HG03060 (cell line): ENCODE data around the gene POLR2J.
A peak's percentile ranks its signal among the peaks of the same experiment; 100 is the strongest.
"Not testable (repeated sequence)": the region's sequence is repeated elsewhere in the genome, so short reads cannot be mapped to it uniquely, and the experiment has no call there.

Experiments used
- ATAC-seq: cut with Tn5 transposase; IDR thresholded peaks from one replicate; pipeline ENCODE4 v1.9.1; 2021; ENCODE audit warnings: low read depth, moderate number of reproducible peaks; ENCODE audit not compliant: unreplicated experiment

The POLR2J gene

DNA sequence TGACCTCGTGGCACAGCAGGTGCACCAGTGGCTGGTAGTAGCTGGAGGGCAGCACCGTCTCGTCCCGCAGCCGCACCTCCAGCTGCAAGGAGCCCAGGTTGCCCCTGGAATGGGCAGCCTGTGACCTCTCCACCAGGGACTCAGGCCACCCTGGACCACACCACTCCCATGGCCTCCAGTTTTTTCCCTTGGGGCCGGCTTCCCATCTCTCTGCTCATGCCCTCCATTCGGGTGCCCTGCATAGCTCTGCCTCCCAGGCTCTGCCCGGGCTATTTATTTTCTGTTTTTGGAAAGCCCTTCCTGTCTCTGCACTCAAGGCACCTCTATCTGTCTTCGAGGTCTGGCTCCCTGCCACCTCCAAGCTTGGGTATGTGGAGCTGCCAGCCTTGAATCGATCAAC, 18.1 kb upstream of the POLR2J start:
- not testable (repeated sequence) for ATAC-seq

DNA sequence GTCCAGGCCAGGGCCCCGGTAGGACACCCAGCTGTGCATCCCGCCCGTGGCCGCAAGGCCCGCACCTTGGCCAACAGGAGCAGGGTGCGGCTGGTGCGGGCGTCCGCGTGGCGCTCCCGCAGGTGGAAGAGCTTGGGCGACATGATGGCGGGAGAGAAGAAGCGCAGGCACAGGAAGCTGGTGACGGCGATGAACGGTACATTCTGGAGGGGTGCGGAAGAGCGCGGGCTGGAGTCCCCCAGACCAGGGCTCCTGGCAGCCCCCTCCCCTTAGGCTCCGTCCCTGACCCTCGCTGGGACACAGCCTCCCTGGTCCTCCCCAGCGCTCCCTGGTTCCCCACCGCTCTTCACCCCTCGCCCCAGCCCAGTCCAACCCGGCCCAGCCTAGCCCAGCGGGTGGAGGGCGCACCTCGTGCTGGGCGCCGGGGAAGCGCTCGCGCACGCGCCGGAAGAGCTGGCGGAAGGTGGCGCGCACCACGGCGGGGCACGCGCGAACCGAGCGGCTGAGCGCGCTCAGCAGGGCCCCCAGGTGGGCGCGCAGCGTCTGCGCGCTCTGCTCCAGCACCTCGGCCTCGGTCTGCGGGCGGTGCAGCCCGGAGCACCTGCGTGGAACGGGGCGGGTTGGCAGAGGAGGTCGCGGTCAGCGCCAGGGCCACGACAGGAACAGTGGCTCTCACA, 15.9 kb upstream of the POLR2J start:
- ATAC-seq: not testable (repeated sequence)

GRCh38 chr7:102494026-102494425, 15.3 kb upstream of the POLR2J start:
- not testable (repeated sequence) for ATAC-seq

GRCh38 chr7:102493220-102493935, 14.7 kb upstream of the POLR2J start:
- not testable (repeated sequence) for ATAC-seq

DNA sequence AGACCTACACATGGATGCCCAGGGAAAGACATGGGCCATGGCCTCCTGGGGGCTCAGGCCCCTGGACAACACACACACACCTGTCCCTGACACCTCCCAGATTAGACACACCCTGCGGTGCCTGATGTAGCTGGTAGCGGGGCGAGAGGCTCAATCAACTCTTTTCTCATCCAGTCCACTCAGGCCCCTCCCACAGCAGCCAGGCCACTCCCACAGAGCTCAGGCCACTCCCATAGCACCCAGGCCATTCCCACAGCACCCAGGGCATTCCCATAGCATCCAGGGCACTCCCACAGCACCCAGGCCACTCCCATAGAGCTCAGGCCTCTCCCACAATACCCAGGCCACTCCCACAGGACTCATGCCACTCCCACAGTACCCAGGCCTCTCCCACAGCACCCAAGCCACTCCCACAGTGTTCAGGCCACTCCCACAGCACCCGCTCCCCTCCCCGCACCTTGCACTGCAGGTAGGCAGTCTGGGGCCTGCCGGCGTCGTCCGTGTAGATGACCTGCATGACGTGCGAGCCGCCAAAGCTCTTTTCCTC, 11.9 kb upstream of the POLR2J start:
- ATAC-seq: peak; percentile 34

DNA sequence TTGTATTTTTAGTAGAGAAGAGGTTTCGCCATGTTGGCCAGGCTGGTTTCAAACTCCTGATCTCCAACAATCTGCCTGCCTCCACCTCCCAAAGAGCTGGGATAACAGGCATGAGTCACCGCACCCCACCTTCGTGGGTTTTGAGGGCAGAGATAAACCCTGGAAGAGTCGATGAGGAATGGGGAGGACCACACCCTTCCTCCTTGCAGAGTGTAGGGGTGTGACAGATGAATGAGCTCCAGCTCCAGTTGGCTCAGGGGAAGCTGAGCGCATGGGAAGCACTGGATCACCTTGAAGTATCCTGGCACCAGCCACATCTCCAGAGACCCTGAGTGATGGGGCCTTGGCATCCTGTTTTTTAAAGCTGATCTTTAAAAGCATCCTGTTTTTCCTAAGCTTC, 5.6 kb upstream of the POLR2J start:
- ATAC-seq: not testable (repeated sequence)

GRCh38 chr7:102481962-102482361, 3.2 kb upstream of the POLR2J start:
- ATAC-seq: not testable (repeated sequence)

DNA sequence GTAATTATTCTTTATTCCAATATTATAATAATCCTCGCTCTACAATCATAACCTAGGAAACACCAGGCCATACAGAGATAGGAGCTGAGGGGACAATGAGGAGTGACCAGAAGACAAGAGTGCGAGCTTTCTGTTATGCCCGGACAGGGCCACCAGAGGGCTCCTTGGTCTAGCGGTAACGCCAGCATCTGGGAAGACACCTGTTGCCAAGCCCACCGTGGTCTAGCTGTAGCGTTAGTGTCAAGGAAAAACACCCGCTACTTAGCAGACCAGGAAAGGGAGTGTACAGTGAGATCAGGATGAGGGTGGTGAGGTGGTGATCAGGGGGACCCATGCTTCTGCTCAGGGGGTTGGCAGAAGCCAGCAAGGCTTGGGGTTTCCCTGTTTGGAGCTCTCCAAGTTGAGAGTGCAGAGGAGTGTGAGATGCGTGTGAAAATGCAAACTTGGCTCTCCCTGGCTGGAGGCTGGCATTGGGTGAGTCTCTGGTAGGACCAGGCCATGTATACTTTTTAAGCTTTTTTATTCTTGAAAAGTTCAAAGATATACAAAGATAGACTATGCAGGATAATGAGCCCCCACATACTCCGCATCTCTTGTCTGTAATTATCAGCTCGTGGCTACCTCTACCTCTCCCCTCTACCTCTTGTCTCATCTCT, 1.4 kb upstream of the POLR2J start:
- ATAC-seq: not testable (repeated sequence)

GRCh38 chr7:102479209-102479584, 475 bp upstream of the POLR2J start:
- ATAC-seq: peak; percentile 31

- not testable (repeated sequence) for ATAC-seq
These were observed 3.8 kb downstream of the POLR2J start for GRCh38 chr7:102474736-102475435.

DNA sequence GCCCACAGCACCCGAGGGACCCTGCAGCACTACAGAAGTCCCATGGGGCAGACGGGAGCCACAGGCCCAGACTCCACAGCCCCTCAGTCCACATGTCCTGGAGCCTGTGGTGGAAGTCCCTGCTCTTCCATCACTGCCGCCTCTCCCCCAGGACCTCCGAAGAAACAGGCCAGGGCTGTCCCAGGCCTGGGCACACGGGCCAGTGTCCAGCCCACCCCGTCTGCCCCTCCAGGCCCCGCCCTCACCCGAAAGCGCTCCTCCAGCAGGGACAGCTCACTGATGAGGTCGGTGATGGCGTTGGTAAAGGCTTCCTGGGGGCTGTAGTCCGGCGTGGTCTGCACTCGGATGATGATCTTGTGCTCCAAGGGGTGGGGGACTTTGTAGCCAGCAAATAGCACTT, 4.6 kb downstream of the POLR2J start:
- not testable (repeated sequence) for ATAC-seq

DNA sequence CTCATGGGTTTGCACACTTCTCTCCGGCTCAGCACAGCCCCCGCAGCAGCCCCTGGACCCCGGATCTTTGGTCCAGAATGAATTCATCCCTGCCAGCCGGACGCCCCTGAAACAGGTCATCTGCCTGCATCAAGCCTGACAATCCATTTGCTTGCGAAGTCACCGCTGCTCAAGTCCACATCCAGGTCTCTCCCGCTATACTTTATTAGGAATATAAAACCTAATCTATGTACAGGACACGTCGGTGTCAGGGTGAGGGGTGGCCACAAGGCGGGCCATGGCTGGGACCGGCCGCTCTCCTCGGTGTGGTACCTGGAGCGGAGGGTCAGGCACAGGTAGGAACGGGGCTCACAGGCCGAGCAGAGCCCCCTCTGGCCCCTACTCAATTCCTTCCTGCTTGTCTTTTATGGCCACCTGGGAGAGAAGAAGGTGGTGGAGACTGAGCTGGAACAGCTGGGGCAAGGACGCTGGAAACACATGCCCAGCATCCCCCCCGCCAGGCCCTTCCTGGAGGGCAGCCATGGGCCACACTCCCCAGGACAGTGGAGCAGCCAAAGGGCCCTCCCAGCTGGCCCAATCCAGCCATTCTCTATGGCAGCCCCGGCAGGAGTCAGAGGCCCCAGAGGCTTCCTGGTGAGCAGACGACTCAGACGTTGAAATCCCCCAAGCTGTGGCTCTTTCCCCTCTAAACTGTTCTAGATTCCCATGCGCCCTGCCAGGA, 5.3 kb downstream of the POLR2J start:
- ATAC-seq: no peak

GRCh38 chr7:102472126-102473041, 6.3 kb downstream of the POLR2J start:
- ATAC-seq: no peak

GRCh38 chr7:102471791-102472125, 7.0 kb downstream of the POLR2J start:
- no peak for ATAC-seq

GRCh38 chr7:102469972-102470825, 8.5 kb downstream of the POLR2J start:
- no peak for ATAC-seq

DNA sequence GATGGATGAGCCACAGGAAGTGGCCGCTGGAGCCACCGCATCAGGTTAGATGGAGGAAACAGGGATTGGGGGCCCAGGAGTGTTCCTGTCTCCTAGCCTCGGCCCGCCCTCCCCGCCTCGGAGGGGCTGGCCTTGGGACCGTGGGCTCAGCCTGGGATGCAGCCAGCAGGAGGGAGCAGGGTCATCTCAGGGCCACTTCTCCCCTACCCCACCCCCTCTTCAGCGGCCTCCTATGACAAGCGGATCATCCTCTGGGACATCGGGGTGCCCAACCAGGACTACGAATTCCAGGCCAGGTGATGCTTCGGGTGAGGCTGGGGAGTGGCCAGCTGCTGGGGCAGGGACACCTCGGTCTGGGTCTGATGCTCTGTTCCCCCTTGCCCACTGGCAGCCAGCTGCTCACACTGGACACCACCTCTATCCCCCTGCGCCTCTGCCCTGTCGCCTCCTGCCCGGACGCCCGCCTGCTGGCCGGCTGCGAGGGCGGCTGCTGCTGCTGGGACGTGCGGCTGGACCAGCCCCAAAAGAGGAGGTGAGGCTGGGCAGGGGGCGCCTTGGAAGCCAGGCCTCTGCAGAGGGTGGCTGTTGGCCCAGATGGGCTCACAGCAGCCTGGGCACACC, 9.3 kb downstream of the POLR2J start:
- ATAC-seq: no peak

DNA sequence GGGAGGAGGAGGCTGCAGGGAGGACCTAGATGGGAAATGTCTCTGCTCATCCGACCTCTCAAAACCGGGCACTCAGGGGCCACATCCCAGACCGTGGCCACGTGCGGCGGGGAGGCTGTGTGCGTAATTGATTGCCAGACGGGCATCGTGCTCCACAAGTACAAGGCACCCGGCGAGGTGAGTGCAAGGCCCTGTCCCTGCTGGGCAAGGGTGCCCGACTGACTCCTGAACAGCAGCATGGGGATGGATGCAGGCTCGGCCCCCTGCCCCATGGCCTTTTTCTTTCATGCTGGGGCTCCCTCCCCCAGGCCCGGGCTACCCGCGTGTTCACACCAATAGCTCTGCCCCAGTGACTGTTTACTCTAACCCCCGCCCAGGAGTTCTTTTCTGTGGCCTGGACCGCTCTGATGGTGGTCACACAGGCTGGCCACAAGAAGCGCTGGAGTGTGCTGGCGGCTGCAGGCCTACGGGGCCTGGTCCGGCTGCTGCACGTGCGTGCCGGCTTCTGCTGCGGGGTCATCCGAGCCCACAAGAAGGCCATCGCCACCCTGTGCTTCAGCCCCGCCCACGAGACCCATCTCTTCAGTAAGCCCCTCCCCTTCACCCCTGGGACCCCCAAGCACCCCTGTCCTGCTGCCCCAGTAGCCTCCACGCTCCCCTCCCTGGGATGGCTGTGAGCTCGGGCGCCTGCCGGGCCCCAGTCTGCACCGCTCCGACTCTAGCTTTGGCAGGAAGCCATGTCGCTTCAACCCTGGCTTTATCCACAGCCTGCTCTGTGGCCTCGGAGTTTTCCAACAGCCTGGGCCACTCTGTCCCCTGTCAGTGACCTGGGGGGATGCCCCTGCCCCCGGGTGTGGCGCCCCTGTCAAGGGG, 10.0 kb downstream of the POLR2J start:
- ATAC-seq: no peak
